Osteocyte (in vitro differentiated cells): Measurements from ENCODE around the gene PIGN. TPM values are rescaled to one million over a fixed set of nuclear protein-coding genes. Genes with fewer than 3 reads are reported as not detected.

Source experiments
- DNase-seq: peaks from one replicate; pipeline ENCODE4 v3.0.0; 2021; ENCODE audit warnings: mixed read lengths; ENCODE audit not compliant: unreplicated experiment; ENCODE audit errors: extremely low spot score
- H3K27ac Mint-ChIP-seq: one replicate; pipeline ENCODE4 v1.8.0; 2021; ENCODE audit warnings: mild to moderate bottlenecking, mixed read lengths; ENCODE audit not compliant: unreplicated experiment
- H3K27me3 Mint-ChIP-seq: one replicate; pipeline ENCODE4 v1.8.0; 2021; ENCODE audit warnings: mixed read lengths; ENCODE audit not compliant: unreplicated experiment
- H3K36me3 Mint-ChIP-seq: one replicate; pipeline ENCODE4 v1.8.0; 2021; ENCODE audit warnings: mixed read lengths; ENCODE audit not compliant: unreplicated experiment
- H3K4me1 Mint-ChIP-seq: one replicate; pipeline ENCODE4 v1.8.0; 2021; ENCODE audit warnings: mixed read lengths; ENCODE audit not compliant: unreplicated experiment
- H3K4me3 Mint-ChIP-seq: one replicate; pipeline ENCODE4 v1.8.0; 2021; ENCODE audit warnings: mild to moderate bottlenecking, moderate library complexity, mixed read lengths; ENCODE audit not compliant: unreplicated experiment
- H3K9me3 Mint-ChIP-seq: one replicate; pipeline ENCODE4 v1.8.0; 2021; ENCODE audit warnings: mixed read lengths; ENCODE audit not compliant: unreplicated experiment
- total RNA-seq: library from RNA; stranded (reverse); gene quantifications from 2 replicates; pipeline ENCODE4 v1.2.1, GENCODE V29; 2021
- TF ChIP-seq, protein P1 (sequence below): fragments of 200-600 bp; sonication (generic); IDR thresholded peaks from 2 replicates; pipeline ENCODE4 v1.5.0; 2021; ENCODE audit warnings: antibody characterized with exemption, mild to moderate bottlenecking, moderate library complexity

Gene PIGN
- total RNA-seq, 1 donor from 2014 or later: 39.2 TPM

DNA sequence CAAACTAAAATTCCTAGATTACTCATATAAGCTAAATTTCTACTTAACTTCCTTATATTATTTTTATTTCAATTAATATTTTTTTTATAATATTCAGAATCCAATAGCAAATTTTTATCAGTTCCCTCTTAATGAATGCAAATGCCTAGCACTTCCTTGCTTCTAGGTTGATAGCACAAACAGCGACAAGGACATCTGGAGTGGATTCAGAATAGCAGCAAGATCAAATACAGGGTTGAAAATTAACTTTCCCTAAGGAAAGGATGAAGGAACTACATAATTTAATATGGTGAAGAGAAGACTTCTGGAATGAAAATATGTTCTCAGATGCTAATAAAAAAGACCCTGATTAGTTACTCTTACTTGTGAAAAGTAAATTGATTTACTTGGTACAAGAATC, 64.5 kb downstream of the PIGN start:
- no peak overlapping the region for H3K4me3 Mint-ChIP-seq
- H3K4me1 Mint-ChIP-seq: peaks cover 16% of the 10 kb centered on the region
- DNase-seq: no peak
- no peaks in the 10 kb centered on the region for H3K27me3 Mint-ChIP-seq
- peaks cover 11% of the 10 kb centered on the region for H3K9me3 Mint-ChIP-seq
- H3K27ac Mint-ChIP-seq: no peak overlapping the region
- TF ChIP-seq, protein P1, sequence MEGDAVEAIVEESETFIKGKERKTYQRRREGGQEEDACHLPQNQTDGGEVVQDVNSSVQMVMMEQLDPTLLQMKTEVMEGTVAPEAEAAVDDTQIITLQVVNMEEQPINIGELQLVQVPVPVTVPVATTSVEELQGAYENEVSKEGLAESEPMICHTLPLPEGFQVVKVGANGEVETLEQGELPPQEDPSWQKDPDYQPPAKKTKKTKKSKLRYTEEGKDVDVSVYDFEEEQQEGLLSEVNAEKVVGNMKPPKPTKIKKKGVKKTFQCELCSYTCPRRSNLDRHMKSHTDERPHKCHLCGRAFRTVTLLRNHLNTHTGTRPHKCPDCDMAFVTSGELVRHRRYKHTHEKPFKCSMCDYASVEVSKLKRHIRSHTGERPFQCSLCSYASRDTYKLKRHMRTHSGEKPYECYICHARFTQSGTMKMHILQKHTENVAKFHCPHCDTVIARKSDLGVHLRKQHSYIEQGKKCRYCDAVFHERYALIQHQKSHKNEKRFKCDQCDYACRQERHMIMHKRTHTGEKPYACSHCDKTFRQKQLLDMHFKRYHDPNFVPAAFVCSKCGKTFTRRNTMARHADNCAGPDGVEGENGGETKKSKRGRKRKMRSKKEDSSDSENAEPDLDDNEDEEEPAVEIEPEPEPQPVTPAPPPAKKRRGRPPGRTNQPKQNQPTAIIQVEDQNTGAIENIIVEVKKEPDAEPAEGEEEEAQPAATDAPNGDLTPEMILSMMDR: no peak
- H3K36me3 Mint-ChIP-seq: peaks cover 14% of the 10 kb centered on the region

DNA sequence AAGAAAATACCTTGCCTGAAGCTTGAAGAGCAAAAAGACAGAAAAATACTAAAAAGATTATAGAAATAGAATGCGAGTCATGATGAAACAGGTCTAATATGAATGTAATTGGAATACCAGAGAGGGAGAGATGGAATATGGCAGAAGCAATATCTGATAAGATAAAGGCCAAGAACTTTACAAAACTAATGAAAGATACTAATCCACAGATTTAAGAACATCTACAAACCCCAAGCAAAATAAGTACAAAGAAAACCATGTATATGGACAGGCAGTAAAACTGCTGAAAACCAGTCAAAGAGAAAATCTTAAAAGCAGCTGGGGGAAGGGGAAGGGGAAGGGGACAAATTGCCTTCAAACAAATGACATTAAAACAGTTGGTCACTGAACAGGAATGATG, 67.0 kb downstream of the PIGN start:
- no peak for DNase-seq
- Mint-ChIP-seq H3K4me1 (peaks cover 16% of the 10 kb centered on the region), H3K36me3 (peaks cover 14% of the 10 kb centered on the region), H3K27me3 (no peaks in the 10 kb centered on the region), H3K27ac (no peak overlapping the region), H3K9me3 (peaks cover 11% of the 10 kb centered on the region), H3K4me3 (no peak overlapping the region)
- TF ChIP-seq, protein P1: no peak

DNA sequence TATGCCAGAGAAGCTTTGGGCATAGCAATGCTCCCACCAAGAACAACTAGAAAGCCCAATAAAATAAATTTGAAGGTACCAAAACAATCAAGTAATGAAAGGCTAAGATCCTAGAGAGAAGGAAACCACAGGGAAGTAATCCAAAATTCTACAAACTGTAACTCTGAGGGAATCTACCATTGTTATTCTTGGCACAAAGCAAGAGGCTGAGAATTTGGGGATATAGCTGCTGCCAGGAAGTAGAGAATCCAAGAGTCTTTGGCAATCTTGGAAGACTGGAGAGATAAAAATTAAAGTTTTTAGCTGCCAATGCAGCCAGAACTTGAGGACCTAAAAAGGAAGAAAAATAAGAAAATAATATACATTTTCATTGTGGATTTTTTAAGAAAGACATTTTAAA, 68.5 kb downstream of the PIGN start:
- no peak overlapping the region for H3K4me3 Mint-ChIP-seq
- TF ChIP-seq, protein P1: no peak
- peaks cover 11% of the 10 kb centered on the region for H3K4me1 Mint-ChIP-seq
- no peaks in the 10 kb centered on the region for H3K27me3 Mint-ChIP-seq
- H3K36me3 Mint-ChIP-seq: peaks cover 15% of the 10 kb centered on the region
- H3K27ac Mint-ChIP-seq: peak overlapping the region; percentile 15
- peaks cover 11% of the 10 kb centered on the region for H3K9me3 Mint-ChIP-seq
- DNase-seq: no peak

DNA sequence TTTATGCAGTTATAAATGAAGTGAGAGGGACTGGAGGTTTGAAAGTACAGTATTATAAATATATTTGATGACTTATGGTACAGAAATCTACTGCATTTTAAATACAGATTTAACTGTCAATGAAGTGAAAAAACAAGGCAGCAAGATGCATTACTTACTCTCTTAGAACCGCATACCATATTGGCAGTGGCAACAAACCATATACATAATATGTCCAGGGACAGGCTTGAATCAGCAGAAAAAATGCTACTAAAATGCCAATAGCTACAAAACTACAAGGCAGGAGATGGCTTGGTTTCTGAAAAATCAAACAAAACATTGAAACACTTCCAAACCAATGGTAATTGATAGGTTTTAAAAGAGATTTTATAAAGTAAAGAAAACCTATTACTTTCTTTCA, 77.2 kb downstream of the PIGN start:
- no peaks in the 10 kb centered on the region for H3K9me3 Mint-ChIP-seq
- peaks cover 24% of the 10 kb centered on the region for H3K4me1 Mint-ChIP-seq
- H3K27ac Mint-ChIP-seq: no peak overlapping the region
- DNase-seq: no peak
- H3K36me3 Mint-ChIP-seq: peaks cover 5% of the 10 kb centered on the region
- no peaks in the 10 kb centered on the region for H3K27me3 Mint-ChIP-seq
- no peak overlapping the region for H3K4me3 Mint-ChIP-seq
- TF ChIP-seq, protein P1: no peak

DNA sequence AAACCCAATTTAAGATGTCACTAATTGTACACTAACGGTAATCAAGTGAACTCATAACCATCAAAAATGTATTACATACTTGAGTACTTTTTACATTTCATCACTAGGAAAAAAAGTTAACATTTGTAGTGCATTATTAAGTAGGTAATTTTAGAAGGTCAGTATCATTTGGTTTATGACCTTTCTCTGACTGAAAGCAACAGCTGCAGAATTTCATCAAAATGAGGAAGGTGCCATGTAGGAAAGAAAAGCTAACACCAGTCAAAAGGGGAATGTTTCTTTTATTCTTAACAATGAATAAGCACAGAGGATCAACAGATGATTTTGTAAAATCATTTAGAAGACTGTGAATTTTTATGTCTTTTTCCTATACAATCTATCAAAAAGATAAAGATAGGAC, 79.0 kb downstream of the PIGN start:
- TF ChIP-seq, protein P1: no peak
- Mint-ChIP-seq H3K4me1 (peaks cover 24% of the 10 kb centered on the region), H3K36me3 (peaks cover 3% of the 10 kb centered on the region), H3K27ac (no peak overlapping the region), H3K27me3 (no peaks in the 10 kb centered on the region), H3K9me3 (no peaks in the 10 kb centered on the region), H3K4me3 (no peak overlapping the region)
- DNase-seq: no peak
